ENCODE results near the gene ESM1.
"Not testable (repeated sequence)": the region's sequence is repeated elsewhere in the genome, so short reads cannot be mapped to it uniquely, and the experiment has no call there.

Gene ESM1

GRCh38 chr5:54985301-54986268 lies at the start of gene ESM1:
ESM1 (minus strand) TSS chr5:54985593; CDS start chr5:54985517, 76 bp downstream.
- DNase-seq, result no peak

GRCh38 chr5:55033568-55033967 lies 48.2 kb upstream of the ESM1 start:
- no peak for DNase-seq

GRCh38 chr5:55031492-55031891 lies 46.1 kb upstream of the ESM1 start:
- DNase-seq, result no peak

GRCh38 chr5:55030676-55031369 lies 45.4 kb upstream of the ESM1 start:
- DNase-seq, result no peak

- DNase-seq, result no peak
These were observed 44.8 kb upstream of the ESM1 start for GRCh38 chr5:55030220-55030619.

GRCh38 chr5:55027595-55027994 lies 42.2 kb upstream of the ESM1 start:
- DNase-seq, result no peak

GRCh38 chr5:55022450-55022849 lies 37.1 kb upstream of the ESM1 start:
- no peak for DNase-seq

GRCh38 chr5:55021821-55022220 lies 36.4 kb upstream of the ESM1 start:
- DNase-seq, result no peak

- DNase-seq, result no peak
These were observed 36.0 kb upstream of the ESM1 start for GRCh38 chr5:55021410-55021809.

GRCh38 chr5:55010149-55010548 lies 24.8 kb upstream of the ESM1 start:
- DNase-seq, result not testable (repeated sequence)

- no peak for DNase-seq
These were observed 19.3 kb upstream of the ESM1 start for GRCh38 chr5:55004729-55005128.

- DNase-seq, result no peak
These were observed 18.2 kb upstream of the ESM1 start for GRCh38 chr5:55003432-55004065.

- DNase-seq, result not testable (repeated sequence)
These were observed 16.8 kb upstream of the ESM1 start for GRCh38 chr5:55002166-55002565.

GRCh38 chr5:54997081-54997480 lies 11.7 kb upstream of the ESM1 start:
- no peak for DNase-seq

- no peak for DNase-seq
These were observed 11.1 kb upstream of the ESM1 start for GRCh38 chr5:54996466-54996865.

GRCh38 chr5:54995168-54995567 lies 9.8 kb upstream of the ESM1 start:
- no peak for DNase-seq

- DNase-seq, result no peak
These were observed 9.2 kb upstream of the ESM1 start for GRCh38 chr5:54994628-54995027.

- no peak for DNase-seq
These were observed 7.9 kb upstream of the ESM1 start for GRCh38 chr5:54993318-54993717.

GRCh38 chr5:54991416-54991815 lies 6.0 kb upstream of the ESM1 start:
- DNase-seq, result no peak

- no peak for DNase-seq
These were observed 5.5 kb upstream of the ESM1 start for GRCh38 chr5:54990841-54991258.

GRCh38 chr5:54988817-54989216 lies 3.4 kb upstream of the ESM1 start:
- DNase-seq, result no peak

GRCh38 chr5:54988218-54988617 lies 2.8 kb upstream of the ESM1 start:
- DNase-seq, result no peak

- no peak for DNase-seq
These were observed 869 bp upstream of the ESM1 start for GRCh38 chr5:54986269-54986654.

GRCh38 chr5:54981928-54982327 lies 3.5 kb downstream of the ESM1 start:
- no peak for DNase-seq

All from stimulated activated CD4-positive, alpha-beta T cell treated with anti-CD3 and anti-CD28 coated beads, Interleukin-2, amount 100 ng/mL, for 24 hours (primary cell).